K562 (cell line): Measurements from ENCODE around the gene RNF167. TPM values are rescaled to one million over a fixed set of nuclear protein-coding genes. Genes with fewer than 3 reads are reported as not detected.
A peak's percentile ranks its signal among the peaks of the same experiment; 100 is the strongest.

ENCODE experiments used
- CC2D1A ChIP-seq: fragments of 450-650 bp; IDR thresholded peaks from 2 replicates; pipeline ENCODE4 v1.6.1; 2017; ENCODE audit warnings: mild to moderate bottlenecking
- CHD4 ChIP-seq: fragments of 200-600 bp; sonication (generic); IDR thresholded peaks from 3 replicates; pipeline ENCODE4 v1.6.1; 2012; ENCODE audit warnings: low read depth, mild to moderate bottlenecking, mixed read lengths, low read length, inconsistent platforms; ENCODE audit not compliant: insufficient read depth, insufficient replicate concordance, poor library complexity, severe bottlenecking
- DPF2 ChIP-seq: fragments of 450-650 bp; IDR thresholded peaks from 2 replicates; pipeline ENCODE4 v1.6.1; 2016
- GATAD2B ChIP-seq: fragments of 450-650 bp; IDR thresholded peaks from 2 replicates; pipeline ENCODE4 v1.6.1; 2017; ENCODE audit warnings: mild to moderate bottlenecking, borderline replicate concordance
- HMG20B ChIP-seq: fragments of 250-450 bp; sonication (Bioruptor Pico); IDR thresholded peaks from 2 replicates; pipeline ENCODE4 v1.5.0; 2021; ENCODE audit warnings: mild to moderate bottlenecking
- KLF13 ChIP-seq: fragments of 450-650 bp; IDR thresholded peaks from 2 replicates; pipeline ENCODE4 v1.6.1; 2016; ENCODE audit warnings: missing genetic modification characterization, low read depth, mild to moderate bottlenecking, missing compliant biosample characterization, moderate library complexity, borderline replicate concordance
- MCM2 ChIP-seq: fragments of 450-650 bp; IDR thresholded peaks from 2 replicates; pipeline ENCODE4 v1.6.1; 2017; ENCODE audit warnings: low read depth, mild to moderate bottlenecking
- MTA3 ChIP-seq: fragments of 450-650 bp; formaldehyde crosslinking; IDR thresholded peaks from 2 replicates; pipeline ENCODE4 v1.6.1; 2017; ENCODE audit warnings: mild to moderate bottlenecking, borderline replicate concordance
- MTF1 ChIP-seq: fragments of 250-450 bp; sonication (Bioruptor Pico); IDR thresholded peaks from 2 replicates; pipeline ENCODE4 v1.9.0; 2021; ENCODE audit warnings: moderate library complexity, mild to moderate bottlenecking, inconsistent platforms, borderline replicate concordance
- NR2C1 ChIP-seq, 2 experiments: fragments of 450-650 bp; IDR thresholded peaks; 2 replicates each; pipeline ENCODE4 v1.6.1; 2017; ENCODE audit warnings: mild to moderate bottlenecking in 2 of 2, antibody characterized with exemption in 1 of 2, inconsistent platforms in 1 of 2, missing compliant biosample characterization in 1 of 2, missing genetic modification characterization in 1 of 2
- PKNOX1 ChIP-seq: fragments of 450-650 bp; IDR thresholded peaks from 2 replicates; pipeline ENCODE4 v1.6.1; 2016
- RBM22 ChIP-seq: fragments of 200-400 bp; formaldehyde crosslinking; IDR thresholded peaks from 2 replicates; pipeline ENCODE4 v1.6.1; 2018; ENCODE audit warnings: low read length, low read depth; ENCODE audit not compliant: poor library complexity, severe bottlenecking
- ZBTB17 ChIP-seq: fragments of 450-650 bp; formaldehyde crosslinking; IDR thresholded peaks from 2 replicates; pipeline ENCODE4 v1.4.0; 2020; ENCODE audit warnings: mild to moderate bottlenecking
- ZC3H11A ChIP-seq: IDR thresholded peaks from 2 replicates; pipeline ENCODE4 v1.6.1; 2012; ENCODE audit warnings: low read depth, low read length, improper control_type of control experiment
- ZNF3 ChIP-seq: fragments of 250-450 bp; sonication (Bioruptor Pico); IDR thresholded peaks from 2 replicates; pipeline ENCODE4 v1.5.0; 2021; ENCODE audit warnings: mild to moderate bottlenecking, moderate library complexity
- ZNF592 ChIP-seq: fragments of 450-650 bp; IDR thresholded peaks from 2 replicates; pipeline ENCODE4 v1.6.1; 2017; ENCODE audit warnings: antibody characterized with exemption, mild to moderate bottlenecking
- polyA plus RNA-seq, 8 experiments: library from polyadenylated mRNA; depleted of rRNA in 4 of 8; stranded (reverse) in 5 of 8; unstranded in 3 of 8; fragments of >200 nt; fragmentation: Nextera tagmentation in 2 of 8; fragmentation: Illumina TruSeq in 1 of 8; extraction: Ambion mirVana in 2 of 8; extraction: Trizol in 1 of 8; gene quantifications; 2 replicates each; pipeline versions ENCODE4 v1.2.1 to v1.2.3, GENCODE V29; 2011 to 2014; ENCODE audit warnings: inconsistent platforms in 1 of 8, missing spikeins in 1 of 8
- total RNA-seq, 7 experiments: library from RNA; depleted of rRNA in 6 of 7; stranded (reverse); fragments of >200 nt in 6 of 7; fragmentation: Illumina TruSeq in 2 of 7; extraction: Trizol in 2 of 7; gene quantifications; 2 replicates each; pipeline versions ENCODE4 v1.2.1 to v1.2.3, GENCODE V29; 2011 to 2021; ENCODE audit warnings: low replicate concordance in 1 of 7
- TF ChIP-seq, protein P1 (sequence below): fragments of 450-650 bp; IDR thresholded peaks from 2 replicates; pipeline ENCODE4 v1.6.1; 2016; ENCODE audit warnings: mild to moderate bottlenecking
- TF ChIP-seq, protein P2 (sequence below): sonication (generic); formaldehyde crosslinking; IDR thresholded peaks from 2 replicates; pipeline ENCODE4 v1.8.1; 2023; ENCODE audit warnings: mild to moderate bottlenecking, missing genetic modification reagents, moderate library complexity
- TF ChIP-seq, protein P3 (sequence below): fragments of 250-450 bp; sonication (Bioruptor Pico); IDR thresholded peaks from 2 replicates; pipeline ENCODE4 v1.8.0; 2021; ENCODE audit warnings: moderate library complexity, mild to moderate bottlenecking, inconsistent platforms

Gene RNF167
- total and polyA plus RNA-seq, 9 of the 15 experiments (the other 6 are each of a cell fraction or from before 2014, with no cell fraction given) = 16.5 to 143 (median 45.5) TPM

GRCh38 chr17:4966844-4967538 lies 26.9 kb downstream of the RNF167 start (continued):
- TF ChIP-seq DPF2 (no peak), MCM2 (no peak), KLF13 (tag) (no peak), HMG20B (no peak), GATAD2B (no peak), NR2C1 (IDR thresholded peaks at IDR 0.05) (peak; percentile 81), NR2C1 (tag; IDR thresholded peaks at IDR 0.05) (0 out of 2 replicates have a peak, but pooled peaks have one; percentile 9), ZNF592 (peak; percentile 45), ZC3H11A (no peak), PKNOX1 (peak; percentile 100), CHD4 (no peak), MTF1 (no peak), ZNF3 (CRISPR knock-in tag) (no peak), CC2D1A (no peak; the same call in 1 of the 2 replicates), ZBTB17 (0 out of 2 replicates have a peak, but pooled peaks have one; percentile 60), MTA3 (peak; percentile 19; the same call in 1 of the 2 replicates), RBM22 (no peak)
- TF ChIP-seq, protein P1, sequence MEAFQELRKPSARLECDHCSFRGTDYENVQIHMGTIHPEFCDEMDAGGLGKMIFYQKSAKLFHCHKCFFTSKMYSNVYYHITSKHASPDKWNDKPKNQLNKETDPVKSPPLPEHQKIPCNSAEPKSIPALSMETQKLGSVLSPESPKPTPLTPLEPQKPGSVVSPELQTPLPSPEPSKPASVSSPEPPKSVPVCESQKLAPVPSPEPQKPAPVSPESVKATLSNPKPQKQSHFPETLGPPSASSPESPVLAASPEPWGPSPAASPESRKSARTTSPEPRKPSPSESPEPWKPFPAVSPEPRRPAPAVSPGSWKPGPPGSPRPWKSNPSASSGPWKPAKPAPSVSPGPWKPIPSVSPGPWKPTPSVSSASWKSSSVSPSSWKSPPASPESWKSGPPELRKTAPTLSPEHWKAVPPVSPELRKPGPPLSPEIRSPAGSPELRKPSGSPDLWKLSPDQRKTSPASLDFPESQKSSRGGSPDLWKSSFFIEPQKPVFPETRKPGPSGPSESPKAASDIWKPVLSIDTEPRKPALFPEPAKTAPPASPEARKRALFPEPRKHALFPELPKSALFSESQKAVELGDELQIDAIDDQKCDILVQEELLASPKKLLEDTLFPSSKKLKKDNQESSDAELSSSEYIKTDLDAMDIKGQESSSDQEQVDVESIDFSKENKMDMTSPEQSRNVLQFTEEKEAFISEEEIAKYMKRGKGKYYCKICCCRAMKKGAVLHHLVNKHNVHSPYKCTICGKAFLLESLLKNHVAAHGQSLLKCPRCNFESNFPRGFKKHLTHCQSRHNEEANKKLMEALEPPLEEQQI = no peak
- TF ChIP-seq, protein P2, sequence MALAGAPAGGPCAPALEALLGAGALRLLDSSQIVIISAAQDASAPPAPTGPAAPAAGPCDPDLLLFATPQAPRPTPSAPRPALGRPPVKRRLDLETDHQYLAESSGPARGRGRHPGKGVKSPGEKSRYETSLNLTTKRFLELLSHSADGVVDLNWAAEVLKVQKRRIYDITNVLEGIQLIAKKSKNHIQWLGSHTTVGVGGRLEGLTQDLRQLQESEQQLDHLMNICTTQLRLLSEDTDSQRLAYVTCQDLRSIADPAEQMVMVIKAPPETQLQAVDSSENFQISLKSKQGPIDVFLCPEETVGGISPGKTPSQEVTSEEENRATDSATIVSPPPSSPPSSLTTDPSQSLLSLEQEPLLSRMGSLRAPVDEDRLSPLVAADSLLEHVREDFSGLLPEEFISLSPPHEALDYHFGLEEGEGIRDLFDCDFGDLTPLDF (CRISPR knock-in tag) = 0 out of 2 replicates have a peak, but pooled peaks have one; percentile 31
- TF ChIP-seq, protein P3, sequence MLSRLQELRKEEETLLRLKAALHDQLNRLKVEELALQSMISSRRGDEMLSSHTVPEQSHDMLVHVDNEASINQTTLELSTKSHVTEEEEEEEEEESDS (CRISPR knock-in tag) = no peak
